Spinal cord (tissue), 10 donors: ENCODE results near the gene KLLN. TPM values are rescaled to one million over a fixed set of nuclear protein-coding genes. Genes with fewer than 3 reads are reported as not detected.

Experiments used
- DNase-seq, 6 donors: peaks; one replicate each; pipeline versions ENCODE4 v3.0.0 to v3.0.0-alpha.2; 2013 to 2015; ENCODE audit warnings: low spot score in 6 of 6, low read depth in 4 of 6
- H3K27ac ChIP-seq: one replicate; pipeline ENCODE4 v1.5.1; 2013; ENCODE audit warnings: low read depth, low read length, control low read depth
- H3K27me3 ChIP-seq: one replicate; pipeline ENCODE4 v1.6.1; 2013; ENCODE audit warnings: low read length; ENCODE audit not compliant: control insufficient read depth, insufficient read depth
- H3K36me3 ChIP-seq: one replicate; pipeline ENCODE4 v1.6.1; 2013; ENCODE audit warnings: low read length; ENCODE audit not compliant: control insufficient read depth, insufficient read depth
- H3K4me1 ChIP-seq: one replicate; pipeline ENCODE4 v1.6.1; 2013; ENCODE audit warnings: low read length; ENCODE audit not compliant: control insufficient read depth, insufficient read depth
- H3K4me3 ChIP-seq: one replicate; pipeline ENCODE4 v1.5.1; 2013; ENCODE audit warnings: low read depth, low read length, control low read depth
- H3K9me3 ChIP-seq: one replicate; pipeline ENCODE4 v1.6.1; 2013; ENCODE audit warnings: low read length; ENCODE audit not compliant: control insufficient read depth, insufficient read depth
- WGBS: methylation state at CpG from one replicate; pipeline ENCODE4 v1.1.5; 2013; ENCODE audit warnings: missing lambda C conversion rate; ENCODE audit not compliant: insufficient coverage; 5-methylcytosine and 5-hydroxymethylcytosine counted together
- polyA plus RNA-seq, 2 donors: library from polyadenylated mRNA; unstranded; fragments of 120-200 nt; gene quantifications; one replicate each; pipeline ENCODE4 v1.2.1, GENCODE V29; 2013; ENCODE audit not compliant: insufficient read length in 2 of 2
- total RNA-seq, 2 donors: library from RNA; depleted of rRNA in 1 of 2; stranded (reverse); fragments of 120-200 nt in 1 of 2; fragments of >200 nt in 1 of 2; gene quantifications; one replicate each; pipeline versions ENCODE4 v1.2.3 to v1.2.4, GENCODE V29; 2013 to 2014
- donor health status: healthy.

Gene KLLN
- total and polyA plus RNA-seq, 4 donors = 0.69 to 1.1 (median 0.82) TPM

DNA sequence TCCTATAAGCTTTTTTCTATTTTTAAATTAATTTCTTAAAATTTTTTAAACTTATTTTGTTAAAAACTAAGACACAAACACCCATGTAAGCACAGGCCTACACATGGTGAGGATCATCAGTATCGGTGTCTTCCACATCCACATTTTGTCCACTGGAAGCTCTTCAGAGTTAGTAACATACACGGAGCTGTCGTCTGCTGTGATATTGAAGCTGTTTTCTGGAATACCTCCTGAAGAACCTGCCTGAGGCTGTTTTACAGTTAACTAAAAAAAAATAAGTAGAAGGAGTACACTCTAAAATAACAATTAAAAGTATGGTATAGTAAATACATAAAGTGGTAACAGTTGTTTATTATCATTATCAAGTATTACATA is 17.7 kb downstream of the KLLN start:
- no peak for DNase-seq
- Histone ChIP-seq H3K27ac (no peak overlapping the region), H3K4me1 (no peaks in the 10 kb centered on the region), H3K9me3 (no peaks in the 10 kb centered on the region), H3K36me3 (no peaks in the 10 kb centered on the region), H3K4me3 (no peak overlapping the region), H3K27me3 (no peaks in the 10 kb centered on the region)
- WGBS = no CpG with 5 or more reads among the region's 3 CpGs

GRCh38 chr10:87844837-87845623 is 18.3 kb downstream of the KLLN start:
- no peaks in the 10 kb centered on the region for H3K36me3 ChIP-seq
- no CpG with 5 or more reads among the region's 1 CpG for WGBS
- no peak overlapping the region for H3K27ac ChIP-seq
- H3K9me3 ChIP-seq = no peaks in the 10 kb centered on the region
- no peaks in the 10 kb centered on the region for H3K4me1 ChIP-seq
- H3K4me3 ChIP-seq = no peak overlapping the region
- no peaks in the 10 kb centered on the region for H3K27me3 ChIP-seq
- no peak for DNase-seq

DNA sequence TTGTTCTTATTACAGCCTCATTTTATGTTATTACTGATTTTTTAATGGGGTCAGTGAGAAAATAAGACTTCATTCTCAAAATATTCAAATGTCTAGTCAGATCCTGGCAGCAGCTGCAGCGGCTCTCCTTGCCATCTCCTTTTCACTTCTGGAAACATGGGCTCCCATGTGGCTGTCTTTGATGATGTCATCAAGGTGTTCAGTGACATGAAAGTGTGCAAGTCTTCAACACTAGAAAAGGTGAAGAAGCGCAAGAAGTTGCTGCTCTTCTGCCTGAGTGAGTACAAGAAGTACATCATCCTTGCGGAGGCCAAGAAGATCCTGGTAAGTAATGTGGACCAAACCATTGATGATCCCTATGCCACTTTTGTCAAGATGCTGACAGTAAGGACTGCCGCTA is 19.6 kb downstream of the KLLN start:
- no peaks in the 10 kb centered on the region for H3K27me3 ChIP-seq
- 100% methylated on average over 4 of the region's 4 CpGs for WGBS
- H3K27ac ChIP-seq = no peak overlapping the region
- H3K4me1 ChIP-seq = no peaks in the 10 kb centered on the region
- no peak overlapping the region for H3K4me3 ChIP-seq
- no peak for DNase-seq
- H3K36me3 ChIP-seq = no peaks in the 10 kb centered on the region
- H3K9me3 ChIP-seq = no peaks in the 10 kb centered on the region

DNA sequence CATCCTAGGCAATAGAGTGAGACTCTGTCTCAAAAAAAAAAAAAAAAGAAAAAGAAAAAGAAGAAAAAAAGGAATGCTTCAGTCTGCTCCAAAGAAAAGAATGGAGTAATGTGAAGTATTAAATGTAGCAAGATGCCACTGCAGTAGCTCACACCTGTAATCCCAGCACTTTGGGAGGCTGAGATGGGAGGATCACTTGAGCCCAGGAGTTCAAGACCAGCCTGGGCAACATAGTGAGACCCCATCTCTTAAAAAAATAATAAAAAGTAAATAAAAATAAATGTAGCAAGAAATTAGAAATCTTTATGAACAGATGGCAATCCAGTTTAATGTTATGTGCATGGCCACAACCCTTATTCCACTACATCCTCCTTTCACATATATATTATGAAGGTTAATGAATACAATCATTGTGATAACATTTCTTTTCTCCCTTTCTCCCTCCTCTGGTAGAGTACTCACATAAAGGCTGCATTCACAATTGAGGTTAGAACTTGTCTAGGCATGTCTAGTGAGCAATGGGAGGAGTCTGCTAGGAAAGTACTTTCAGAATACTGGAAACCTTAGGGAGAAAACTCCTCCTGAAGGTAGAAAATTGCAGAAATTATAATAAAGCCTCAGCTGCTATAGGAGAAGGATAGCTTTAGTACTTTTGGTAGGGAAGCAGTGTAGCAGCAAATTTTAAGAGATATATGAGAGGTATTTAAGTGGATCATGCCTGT is 20.4 kb downstream of the KLLN start:
- Histone ChIP-seq H3K9me3 (no peaks in the 10 kb centered on the region), H3K27me3 (no peaks in the 10 kb centered on the region), H3K4me1 (no peaks in the 10 kb centered on the region), H3K27ac (no peak overlapping the region), H3K4me3 (no peak overlapping the region), H3K36me3 (no peaks in the 10 kb centered on the region)
- DNase-seq = no peak

DNA sequence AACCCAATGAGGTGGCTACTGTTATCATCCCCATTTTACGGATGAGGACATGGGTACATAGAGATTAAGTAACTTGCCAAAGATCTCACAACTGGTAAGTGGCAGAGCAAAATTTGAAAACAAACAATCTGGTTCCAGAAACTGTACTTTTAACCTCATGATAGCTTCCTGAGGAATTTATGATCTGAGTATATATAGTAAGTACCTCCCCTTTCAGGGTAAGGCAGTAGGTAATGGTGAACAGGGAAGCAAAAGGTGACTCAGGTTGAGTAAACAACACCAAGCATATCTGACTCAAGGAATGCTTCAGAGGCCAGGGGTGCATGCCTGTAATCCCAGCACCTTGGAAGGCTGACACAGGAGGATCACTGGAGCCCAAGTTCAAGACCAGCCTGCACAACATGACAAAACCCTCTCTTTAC is 21.1 kb downstream of the KLLN start:
- WGBS = no CpG with 5 or more reads among the region's 1 CpG
- no peak overlapping the region for H3K27ac ChIP-seq
- H3K4me3 ChIP-seq = no peak overlapping the region

GRCh38 chr10:87841186-87841585 is 22.1 kb downstream of the KLLN start:
- H3K9me3 ChIP-seq = no peaks in the 10 kb centered on the region
- no peaks in the 10 kb centered on the region for H3K4me1 ChIP-seq
- WGBS = 100% methylated on average over 2 of the region's 3 CpGs
- no peaks in the 10 kb centered on the region for H3K36me3 ChIP-seq
- H3K27ac ChIP-seq = no peak overlapping the region
- DNase-seq = no peak
- H3K27me3 ChIP-seq = no peaks in the 10 kb centered on the region
- no peak overlapping the region for H3K4me3 ChIP-seq

More for the DNA sequence above, 21.1 kb downstream of the KLLN start:
- Histone ChIP-seq H3K4me1 (no peaks in the 10 kb centered on the region), H3K36me3 (no peaks in the 10 kb centered on the region), H3K9me3 (no peaks in the 10 kb centered on the region), H3K27me3 (no peaks in the 10 kb centered on the region)
- DNase-seq = no peak

DNA sequence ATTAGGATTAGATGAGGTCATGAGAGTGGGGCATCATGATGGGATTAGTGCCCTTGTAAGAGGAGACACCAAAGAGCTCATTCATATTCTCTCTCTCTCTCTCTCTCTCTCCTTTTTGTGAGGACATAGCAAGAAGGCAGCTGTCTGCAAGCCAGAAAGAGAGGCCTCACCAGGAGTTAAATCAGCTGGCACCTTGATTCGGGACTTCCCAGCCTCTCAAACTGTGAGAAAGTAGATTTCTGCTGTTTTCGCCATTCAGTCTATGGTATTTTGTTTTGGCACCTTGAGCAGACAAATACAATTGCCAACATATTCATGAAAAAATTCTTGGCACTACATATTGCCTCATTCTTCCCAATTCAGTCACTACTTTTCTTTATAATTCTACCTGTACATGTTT is 24.7 kb downstream of the KLLN start:
- WGBS = 100% methylated on average over 1 of the region's 2 CpGs
- Histone ChIP-seq H3K4me3 (no peak overlapping the region), H3K9me3 (no peaks in the 10 kb centered on the region), H3K27ac (no peak overlapping the region), H3K4me1 (no peaks in the 10 kb centered on the region), H3K27me3 (no peaks in the 10 kb centered on the region), H3K36me3 (no peaks in the 10 kb centered on the region)
- no peak for DNase-seq

DNA sequence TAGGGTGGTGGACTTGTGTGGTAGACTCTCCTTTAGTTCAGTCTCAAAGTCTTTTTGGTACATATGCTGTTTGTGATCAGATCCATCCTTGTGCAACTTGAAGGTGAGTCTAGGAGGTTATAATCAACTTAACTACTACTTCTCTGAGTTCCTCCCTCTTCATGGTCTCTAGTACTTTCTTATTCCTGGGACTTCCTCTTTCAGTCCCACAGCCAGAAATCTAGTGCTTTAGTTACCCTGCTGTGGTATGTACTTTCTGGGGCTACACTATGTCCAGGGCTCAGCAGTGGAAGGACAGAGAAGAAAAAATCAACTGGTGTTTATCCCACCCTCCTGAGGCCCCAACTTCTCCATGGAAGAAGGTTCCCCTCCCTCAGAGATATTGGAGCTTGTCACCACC is 25.9 kb downstream of the KLLN start:
- no peak overlapping the region for H3K4me3 ChIP-seq
- no peaks in the 10 kb centered on the region for H3K9me3 ChIP-seq
- H3K36me3 ChIP-seq = no peaks in the 10 kb centered on the region
- H3K27ac ChIP-seq = no peak overlapping the region
- no peaks in the 10 kb centered on the region for H3K27me3 ChIP-seq
- no peak for DNase-seq
- H3K4me1 ChIP-seq = no peaks in the 10 kb centered on the region

- H3K9me3 ChIP-seq = no peaks in the 10 kb centered on the region
- no peaks in the 10 kb centered on the region for H3K4me1 ChIP-seq
- H3K27me3 ChIP-seq = no peaks in the 10 kb centered on the region
- DNase-seq = no peak
- H3K27ac ChIP-seq = no peak overlapping the region
- H3K36me3 ChIP-seq = no peaks in the 10 kb centered on the region
- H3K4me3 ChIP-seq = no peak overlapping the region
- WGBS = 96% methylated on average over 3 of the region's 4 CpGs
Measured at GRCh38 chr10:87836098-87836497, 27.2 kb downstream of the KLLN start.
